ENCODE measurements around the gene AEBP1. TPM values are rescaled to one million over a fixed set of nuclear protein-coding genes. Genes with fewer than 3 reads are reported as not detected.

The AEBP1 gene
- total and polyA plus RNA-seq, 2 donors (not counting 1 experiment from before 2014, with no cell fraction given), result 44.4 to 133 TPM

DNA sequence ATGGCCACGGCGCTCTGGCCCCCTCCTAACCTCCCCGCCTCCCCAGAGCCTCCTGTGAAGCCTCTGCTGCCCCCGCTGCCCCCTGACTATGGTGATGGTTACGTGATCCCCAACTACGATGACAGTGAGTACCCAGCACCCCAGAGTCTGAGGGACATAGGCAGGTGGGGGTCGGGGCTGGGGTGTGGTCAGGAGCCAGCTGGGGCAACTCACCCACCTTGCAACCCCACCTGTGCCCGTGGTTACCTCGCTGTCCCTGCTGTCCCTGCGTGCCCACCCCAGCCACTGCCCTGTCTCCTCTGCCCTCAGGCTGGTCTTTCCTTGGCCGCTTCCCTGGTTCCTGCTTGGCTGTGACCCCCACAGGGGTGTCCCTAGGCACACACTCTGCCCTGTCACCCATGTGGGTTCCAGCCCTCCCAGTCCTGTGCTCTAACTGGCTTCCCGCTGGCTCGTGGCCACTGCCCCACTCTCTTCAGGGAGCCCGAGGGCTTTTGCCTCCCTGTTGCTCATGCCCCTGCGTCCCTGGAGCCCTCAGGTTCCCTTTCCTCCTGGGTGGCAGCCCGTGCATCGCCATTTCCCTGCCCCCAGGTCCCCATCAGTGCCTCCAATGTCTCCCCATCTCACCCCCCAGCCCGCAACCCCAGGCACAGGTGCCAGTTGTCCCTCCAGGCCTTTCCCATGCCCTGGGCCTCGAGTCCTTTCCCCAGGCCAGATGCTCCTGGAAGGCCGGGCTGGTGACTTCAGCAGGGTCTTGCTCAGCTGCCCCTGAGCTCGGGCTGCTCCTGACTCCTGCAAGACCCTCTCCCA is 4.0 kb downstream of the AEBP1 start:
- Histone ChIP-seq H3K79me2 (ENCODE audit: control insufficient read depth, insufficient read depth, low read length) (no peaks in the 10 kb centered on the region), H3K27ac (ENCODE audit: insufficient read depth, low read length) (no peak overlapping the region), H3K4me3 (replicated peaks in 1 of 4; ENCODE audit: control extremely low read depth in 1 of 4, insufficient read depth in 1 of 4, low read depth in 3 of 4, low read length in 4 of 4) (no peak overlapping the region), H3K36me3 (ENCODE audit: control insufficient read depth, insufficient read depth, low read length) (peaks cover 23% of the 10 kb centered on the region), H4K20me1 (ENCODE audit: control insufficient read depth, extremely low read depth, insufficient read depth, low read length) (no peaks in the 10 kb centered on the region), H2AFZ (ENCODE audit: low read length) (no peak overlapping the region), H3K27me3 (ENCODE audit: control insufficient read depth, insufficient read depth, low read length) (no peaks in the 10 kb centered on the region), H3K9ac (ENCODE audit: insufficient read depth, low read length) (no peak overlapping the region), H3K9me3 (ENCODE audit: control insufficient read depth, insufficient read depth, low read depth, low read length) (no peaks in the 10 kb centered on the region), H3K4me2 (ENCODE audit: extremely low read depth, insufficient read depth, low read length) (no peak overlapping the region), H3K4me1 (ENCODE audit: control insufficient read depth, extremely low read depth, insufficient read depth, low read length) (peaks cover 11% of the 10 kb centered on the region)
- DNase-seq (ENCODE audit: low read depth in 2 of 2), result no peak
- TF ChIP-seq, protein P1, sequence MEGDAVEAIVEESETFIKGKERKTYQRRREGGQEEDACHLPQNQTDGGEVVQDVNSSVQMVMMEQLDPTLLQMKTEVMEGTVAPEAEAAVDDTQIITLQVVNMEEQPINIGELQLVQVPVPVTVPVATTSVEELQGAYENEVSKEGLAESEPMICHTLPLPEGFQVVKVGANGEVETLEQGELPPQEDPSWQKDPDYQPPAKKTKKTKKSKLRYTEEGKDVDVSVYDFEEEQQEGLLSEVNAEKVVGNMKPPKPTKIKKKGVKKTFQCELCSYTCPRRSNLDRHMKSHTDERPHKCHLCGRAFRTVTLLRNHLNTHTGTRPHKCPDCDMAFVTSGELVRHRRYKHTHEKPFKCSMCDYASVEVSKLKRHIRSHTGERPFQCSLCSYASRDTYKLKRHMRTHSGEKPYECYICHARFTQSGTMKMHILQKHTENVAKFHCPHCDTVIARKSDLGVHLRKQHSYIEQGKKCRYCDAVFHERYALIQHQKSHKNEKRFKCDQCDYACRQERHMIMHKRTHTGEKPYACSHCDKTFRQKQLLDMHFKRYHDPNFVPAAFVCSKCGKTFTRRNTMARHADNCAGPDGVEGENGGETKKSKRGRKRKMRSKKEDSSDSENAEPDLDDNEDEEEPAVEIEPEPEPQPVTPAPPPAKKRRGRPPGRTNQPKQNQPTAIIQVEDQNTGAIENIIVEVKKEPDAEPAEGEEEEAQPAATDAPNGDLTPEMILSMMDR (conservative IDR thresholded peaks at IDR 0.05 in 1 of 2, IDR thresholded peaks at IDR 0.05 in 1 of 2; ENCODE audit: low read depth in 1 of 2, low read length in 2 of 2), result no peak
- no peak for TF ChIP-seq EZH2 (IDR thresholded peaks at IDR 0.05; ENCODE audit: low read length, missing control alignments)

DNA sequence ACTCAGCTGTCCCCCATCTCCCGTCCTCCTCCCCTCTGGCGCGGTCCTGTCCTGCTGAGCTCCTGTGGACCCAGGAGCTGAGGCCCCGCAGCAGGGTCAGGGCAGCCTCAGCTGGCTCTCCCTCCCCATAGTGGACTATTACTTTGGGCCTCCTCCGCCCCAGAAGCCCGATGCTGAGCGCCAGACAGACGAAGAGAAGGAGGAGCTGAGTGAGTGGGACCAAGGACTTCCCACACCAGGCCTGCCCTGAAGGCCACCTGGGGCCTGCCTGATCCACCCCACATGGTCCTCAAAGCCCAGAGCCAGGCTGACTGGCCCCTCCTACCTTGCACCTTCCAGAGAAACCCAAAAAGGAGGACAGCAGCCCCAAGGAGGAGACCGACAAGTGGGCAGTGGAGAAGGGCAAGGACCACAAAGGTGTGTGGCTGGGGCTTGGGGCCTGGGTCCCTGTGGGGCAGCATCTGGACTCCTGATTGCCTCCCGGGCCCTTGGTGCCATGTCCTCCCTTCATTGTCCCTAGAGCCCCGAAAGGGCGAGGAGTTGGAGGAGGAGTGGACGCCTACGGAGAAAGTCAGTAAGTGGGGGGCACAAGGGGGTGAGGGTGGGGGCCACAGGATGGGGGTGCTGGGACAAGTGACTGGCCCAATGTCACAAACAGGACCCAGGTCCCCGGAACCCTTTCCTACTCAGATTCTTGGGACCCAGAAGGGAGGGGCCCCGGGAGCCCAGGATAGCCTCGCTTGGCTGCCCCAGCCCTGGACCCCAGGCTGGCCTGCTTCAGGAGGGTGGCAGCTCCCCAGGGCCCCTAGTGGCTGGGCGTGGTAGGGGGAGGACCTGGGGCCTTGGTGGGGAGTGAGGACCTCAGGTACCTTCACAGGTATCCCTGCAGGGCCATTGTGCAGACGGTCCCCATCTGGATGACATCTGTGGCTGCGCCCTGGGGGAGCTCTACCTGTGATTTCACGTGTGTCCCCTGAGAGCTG is 4.9 kb downstream of the AEBP1 start:
- H3K36me3 ChIP-seq (ENCODE audit: control insufficient read depth, insufficient read depth, low read length), result peaks cover 28% of the 10 kb centered on the region
- no peaks in the 10 kb centered on the region for H3K27me3 ChIP-seq (ENCODE audit: control insufficient read depth, insufficient read depth, low read length)
- no peaks in the 10 kb centered on the region for H3K9me3 ChIP-seq (ENCODE audit: control insufficient read depth, insufficient read depth, low read depth, low read length)
- no peaks in the 10 kb centered on the region for H3K79me2 ChIP-seq (ENCODE audit: control insufficient read depth, insufficient read depth, low read length)
- no peak overlapping the region for H2AFZ ChIP-seq (ENCODE audit: low read length)
- no peak for TF ChIP-seq EZH2 (IDR thresholded peaks at IDR 0.05; ENCODE audit: low read length, missing control alignments)
- TF ChIP-seq, protein P1 (conservative IDR thresholded peaks at IDR 0.05 in 1 of 2, IDR thresholded peaks at IDR 0.05 in 1 of 2; ENCODE audit: low read depth in 1 of 2, low read length in 2 of 2), result no peak
- peaks cover 11% of the 10 kb centered on the region for H3K4me1 ChIP-seq (ENCODE audit: control insufficient read depth, extremely low read depth, insufficient read depth, low read length)
- H3K4me3 ChIP-seq (replicated peaks in 1 of 4; ENCODE audit: control extremely low read depth in 1 of 4, insufficient read depth in 1 of 4, low read depth in 3 of 4, low read length in 4 of 4), result no peak overlapping the region
- H3K4me2 ChIP-seq (ENCODE audit: extremely low read depth, insufficient read depth, low read length), result no peak overlapping the region
- no peak for DNase-seq (ENCODE audit: low read depth in 2 of 2)
- no peak overlapping the region for H3K9ac ChIP-seq (ENCODE audit: insufficient read depth, low read length)
- no peak overlapping the region for H3K27ac ChIP-seq (ENCODE audit: insufficient read depth, low read length)
- no peaks in the 10 kb centered on the region for H4K20me1 ChIP-seq (ENCODE audit: control insufficient read depth, extremely low read depth, insufficient read depth, low read length)

DNA sequence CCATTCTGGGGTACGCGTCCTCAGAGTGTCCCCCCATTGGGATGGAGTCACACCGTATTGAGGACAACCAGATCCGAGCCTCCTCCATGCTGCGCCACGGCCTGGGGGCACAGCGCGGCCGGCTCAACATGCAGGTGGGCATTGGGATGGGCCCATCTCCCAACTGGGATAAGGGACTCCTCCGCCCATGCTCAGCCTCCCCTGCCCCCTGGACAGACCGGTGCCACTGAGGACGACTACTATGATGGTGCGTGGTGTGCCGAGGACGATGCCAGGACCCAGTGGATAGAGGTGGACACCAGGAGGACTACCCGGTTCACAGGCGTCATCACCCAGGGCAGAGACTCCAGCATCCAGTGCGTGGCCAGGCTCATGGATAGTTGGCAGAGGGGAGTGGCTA is 5.8 kb downstream of the AEBP1 start:
- H3K27ac ChIP-seq (ENCODE audit: insufficient read depth, low read length), result no peak overlapping the region
- no peak overlapping the region for H3K9ac ChIP-seq (ENCODE audit: insufficient read depth, low read length)
- no peaks in the 10 kb centered on the region for H3K79me2 ChIP-seq (ENCODE audit: control insufficient read depth, insufficient read depth, low read length)
- H3K27me3 ChIP-seq (ENCODE audit: control insufficient read depth, insufficient read depth, low read length), result no peaks in the 10 kb centered on the region
- no peaks in the 10 kb centered on the region for H3K9me3 ChIP-seq (ENCODE audit: control insufficient read depth, insufficient read depth, low read depth, low read length)
- H2AFZ ChIP-seq (ENCODE audit: low read length), result no peak overlapping the region
- TF ChIP-seq EZH2 (IDR thresholded peaks at IDR 0.05; ENCODE audit: low read length, missing control alignments), result no peak
- peaks cover 30% of the 10 kb centered on the region for H3K36me3 ChIP-seq (ENCODE audit: control insufficient read depth, insufficient read depth, low read length)
- no peaks in the 10 kb centered on the region for H4K20me1 ChIP-seq (ENCODE audit: control insufficient read depth, extremely low read depth, insufficient read depth, low read length)
- no peak overlapping the region for H3K4me3 ChIP-seq (replicated peaks in 1 of 4; ENCODE audit: control extremely low read depth in 1 of 4, insufficient read depth in 1 of 4, low read depth in 3 of 4, low read length in 4 of 4)
- H3K4me1 ChIP-seq (ENCODE audit: control insufficient read depth, extremely low read depth, insufficient read depth, low read length), result peaks cover 11% of the 10 kb centered on the region
- no peak for DNase-seq (ENCODE audit: low read depth in 2 of 2)
- no peak overlapping the region for H3K4me2 ChIP-seq (ENCODE audit: extremely low read depth, insufficient read depth, low read length)

Measured in fibroblast of lung (primary cell).